GM19035 (cell line): Measurements from ENCODE around the gene SPRR3.
"Not testable (repeated sequence)": the region's sequence is repeated elsewhere in the genome, so short reads cannot be mapped to it uniquely, and the experiment has no call there.

Experiments used
- ATAC-seq: cut with Tn5 transposase; IDR thresholded peaks from one replicate; pipeline ENCODE4 v1.9.1; 2021; ENCODE audit not compliant: unreplicated experiment

The SPRR3 gene

DNA sequence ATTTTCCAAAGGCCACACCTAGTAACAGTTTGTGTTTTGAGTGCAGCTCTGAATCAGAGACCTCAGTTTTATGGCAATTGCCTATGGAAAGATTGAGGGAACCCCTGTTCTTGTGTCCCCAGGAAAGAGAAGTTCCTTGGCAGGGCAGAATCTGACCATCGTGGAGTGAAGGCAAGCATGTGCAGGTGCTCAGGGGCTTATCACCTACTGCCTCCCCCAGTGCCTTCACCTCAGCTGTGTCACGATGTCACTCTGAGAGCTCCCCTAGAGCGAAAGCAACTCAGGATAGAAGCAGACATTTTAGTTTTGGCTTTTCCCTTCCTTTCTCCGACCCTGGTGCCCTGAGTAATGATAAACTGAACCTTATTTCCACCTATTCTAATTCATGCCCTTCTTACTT is 19.5 kb upstream of the SPRR3 start:
- no peak for ATAC-seq

- ATAC-seq = no peak
These were observed 18.3 kb upstream of the SPRR3 start for GRCh38 chr1:152983234-152983633.

DNA sequence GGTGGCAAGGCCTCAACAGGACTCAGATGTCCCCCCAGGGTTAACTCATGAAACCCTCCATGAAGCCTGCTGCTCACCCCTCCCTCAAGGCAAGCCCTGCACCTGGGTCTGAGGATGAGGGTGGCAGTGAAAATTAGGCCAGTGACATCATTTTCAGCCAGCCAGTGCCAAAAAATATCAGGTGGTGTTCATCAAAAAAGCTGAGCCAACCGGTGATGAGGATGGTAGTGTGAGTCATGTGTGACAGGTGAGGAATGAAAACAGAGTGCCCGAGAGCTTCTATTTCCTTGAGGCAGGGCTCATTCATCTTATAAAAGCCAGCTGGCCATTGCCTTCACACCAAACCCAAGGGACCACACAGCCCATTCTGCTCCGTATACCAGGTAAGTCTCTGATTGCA is 17.8 kb upstream of the SPRR3 start, which contains the start of gene SPRR1A:
Gene SPRR1A, plus strand, starts transcription at position 339 of the 400 bp plus-strand sequence. CDS start 1,150 bp downstream, outside the sequence.
- no peak for ATAC-seq

- no peak for ATAC-seq
These were observed 15.0 kb upstream of the SPRR3 start for GRCh38 chr1:152986578-152986977.

GRCh38 chr1:152993186-152993585 is 8.4 kb upstream of the SPRR3 start:
- no peak for ATAC-seq

- ATAC-seq = no peak
These were observed 5.7 kb upstream of the SPRR3 start for GRCh38 chr1:152995842-152996241.

- no peak for ATAC-seq
These were observed 4.7 kb upstream of the SPRR3 start for GRCh38 chr1:152996633-152997400.

DNA sequence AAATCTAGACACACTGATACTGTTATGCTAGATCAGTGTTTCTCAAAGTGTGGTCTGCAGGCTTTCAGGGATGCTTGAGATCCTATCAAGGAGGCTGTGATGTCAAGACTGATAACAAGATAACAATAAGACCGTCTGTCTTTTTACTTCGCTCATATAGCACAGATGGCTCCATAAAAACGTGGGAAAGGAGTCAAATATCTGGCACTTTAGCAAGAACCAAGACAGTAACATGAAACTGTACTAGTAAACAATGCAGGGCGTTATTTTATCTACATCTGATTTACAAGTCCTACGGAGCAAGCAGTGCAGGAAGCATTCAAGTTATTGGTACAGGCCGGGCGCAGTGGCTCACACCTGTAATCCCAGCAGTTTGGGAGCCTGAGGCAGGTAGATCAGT is 3.6 kb upstream of the SPRR3 start:
- no peak for ATAC-seq

DNA sequence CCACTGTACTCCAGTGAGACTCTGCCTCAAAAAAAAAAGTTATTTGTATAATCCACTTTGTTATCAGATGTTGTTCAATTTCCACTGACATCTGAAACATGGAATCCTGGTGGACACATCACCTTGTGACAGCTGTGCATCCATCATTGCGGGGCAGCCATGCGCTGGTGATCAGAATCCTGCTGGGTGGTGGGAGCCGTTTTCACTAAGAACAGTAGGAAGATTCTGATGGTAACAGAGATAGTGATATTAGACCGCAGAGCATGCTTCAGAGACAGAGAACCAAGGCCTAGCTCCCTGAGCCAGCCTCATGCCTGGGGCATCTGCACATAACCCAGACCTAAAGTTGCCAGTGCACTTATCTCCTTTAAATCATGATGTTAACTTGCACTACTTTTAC is 3.1 kb upstream of the SPRR3 start:
- no peak for ATAC-seq

GRCh38 chr1:152999818-153000217 is 1.7 kb upstream of the SPRR3 start:
- ATAC-seq = no peak

DNA sequence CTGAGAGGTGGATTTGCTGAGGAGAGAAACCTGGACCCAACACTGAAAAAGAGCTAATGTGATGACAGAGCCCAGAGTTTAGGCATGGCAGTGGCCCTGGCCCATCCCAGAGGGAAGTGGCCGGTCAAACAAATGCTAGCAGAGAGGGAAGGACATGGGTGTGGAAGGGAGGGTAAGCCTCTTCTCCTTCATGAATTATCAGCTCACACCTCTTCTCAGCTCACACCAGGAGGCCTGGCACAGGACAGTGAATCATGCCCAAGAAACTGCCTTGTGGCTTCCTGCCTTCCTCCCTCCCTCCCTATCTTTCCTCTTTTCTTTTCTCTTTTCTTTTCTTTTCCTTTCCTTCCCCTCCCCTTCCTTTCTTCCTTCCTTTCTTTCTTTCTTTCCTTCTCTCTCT is 1.3 kb upstream of the SPRR3 start:
- ATAC-seq = no peak

GRCh38 chr1:153011235-153011758 is 9.7 kb downstream of the SPRR3 start:
- not testable (repeated sequence) for ATAC-seq

DNA sequence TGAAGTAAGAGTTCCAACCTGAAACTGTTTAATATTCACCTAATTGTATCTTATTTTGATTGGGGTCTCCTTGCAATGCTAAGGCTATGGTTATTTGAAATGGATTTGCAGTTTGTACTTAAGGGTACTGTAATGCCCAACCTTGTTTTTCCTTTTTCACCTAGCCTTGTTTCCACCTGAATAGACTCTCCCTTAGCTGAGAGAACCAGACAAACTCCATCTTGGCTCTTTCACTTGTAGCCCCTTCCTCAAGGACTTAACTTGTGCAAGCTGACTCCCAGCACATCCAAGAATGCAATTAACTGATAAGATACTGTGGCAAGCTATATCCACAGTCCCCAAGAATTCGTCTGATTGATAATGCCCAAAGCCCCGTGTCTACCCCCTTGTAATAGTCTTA is 20.3 kb downstream of the SPRR3 start:
- not testable (repeated sequence) for ATAC-seq

DNA sequence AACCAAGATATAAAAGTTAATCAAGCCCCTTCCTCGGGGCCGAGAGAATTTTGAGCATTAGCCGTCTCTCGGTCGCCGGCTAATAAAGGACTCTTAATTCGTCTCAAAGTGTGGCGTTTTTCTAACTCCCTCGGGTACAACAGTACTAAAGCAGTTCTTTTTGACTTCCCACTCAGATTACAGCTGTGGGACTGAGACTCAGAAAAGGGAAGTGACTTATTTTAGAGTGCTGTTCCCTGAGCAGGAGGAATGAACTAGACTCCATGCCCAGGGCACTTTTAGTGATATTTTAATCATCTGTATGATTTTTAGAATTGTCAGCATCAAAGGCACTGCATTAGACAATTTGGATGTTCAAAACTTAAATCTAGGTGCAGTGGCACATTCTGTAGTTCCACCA is 20.8 kb downstream of the SPRR3 start:
- ATAC-seq = not testable (repeated sequence)

DNA sequence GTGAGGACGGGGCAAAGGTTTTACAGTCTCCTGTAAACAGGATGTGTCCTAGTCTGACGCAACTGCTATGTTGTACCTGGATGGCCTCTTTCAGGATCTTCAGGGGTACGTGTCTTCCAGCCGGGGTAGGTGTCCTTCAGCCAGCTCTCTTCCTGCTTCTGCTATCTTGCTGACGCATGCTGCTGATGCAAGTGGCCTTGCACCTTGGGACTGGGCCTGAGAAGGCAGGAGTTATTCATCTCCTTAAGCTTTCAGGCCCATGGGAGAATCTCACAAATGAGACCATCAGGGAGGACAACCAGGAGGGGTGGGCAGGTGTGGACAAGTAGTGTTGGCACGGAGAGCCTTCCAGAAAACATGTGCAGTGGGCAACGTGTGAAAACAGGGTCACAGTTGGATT is 21.6 kb downstream of the SPRR3 start:
- ATAC-seq = no peak

DNA sequence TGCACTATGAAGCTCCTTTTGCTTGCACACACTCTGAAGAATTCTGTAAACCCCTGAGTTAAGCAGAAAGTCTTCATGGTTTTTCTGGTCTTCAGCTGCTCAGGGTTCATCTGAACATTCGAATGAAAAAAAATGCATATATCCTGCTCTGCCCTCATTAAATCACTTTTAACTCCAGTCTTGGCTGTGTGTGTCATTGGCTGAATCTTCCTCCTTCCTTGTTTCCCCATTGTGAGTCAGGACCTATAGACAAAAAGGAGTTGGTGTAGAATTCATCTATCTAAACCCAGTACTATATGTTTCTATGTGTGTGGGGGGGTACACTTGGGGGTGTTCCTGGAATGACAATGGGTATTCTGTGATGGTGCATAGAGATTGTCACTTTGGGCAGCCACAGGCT is 22.9 kb downstream of the SPRR3 start:
- no peak for ATAC-seq

- no peak for ATAC-seq
These were observed 24.2 kb downstream of the SPRR3 start for GRCh38 chr1:153025797-153026196.

DNA sequence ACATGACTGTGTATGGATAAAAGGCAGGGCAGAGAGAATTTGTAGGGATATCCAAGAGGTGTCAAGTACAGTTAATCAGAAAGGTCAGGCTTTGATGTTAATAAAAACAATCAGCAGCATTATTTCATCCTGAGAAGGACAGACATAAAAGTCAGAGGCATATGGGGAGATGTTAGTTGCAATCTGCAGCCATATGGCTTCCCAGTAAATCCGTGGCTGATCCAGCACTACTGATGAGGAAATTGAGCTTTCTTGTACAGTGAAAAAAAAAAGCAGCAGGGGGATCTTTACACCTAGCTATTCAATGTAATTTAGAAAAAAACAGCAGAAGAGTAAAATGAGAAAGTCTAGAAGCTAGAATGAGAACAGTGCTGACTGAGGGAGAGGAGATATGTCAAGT is 27.2 kb downstream of the SPRR3 start:
- no peak for ATAC-seq

DNA sequence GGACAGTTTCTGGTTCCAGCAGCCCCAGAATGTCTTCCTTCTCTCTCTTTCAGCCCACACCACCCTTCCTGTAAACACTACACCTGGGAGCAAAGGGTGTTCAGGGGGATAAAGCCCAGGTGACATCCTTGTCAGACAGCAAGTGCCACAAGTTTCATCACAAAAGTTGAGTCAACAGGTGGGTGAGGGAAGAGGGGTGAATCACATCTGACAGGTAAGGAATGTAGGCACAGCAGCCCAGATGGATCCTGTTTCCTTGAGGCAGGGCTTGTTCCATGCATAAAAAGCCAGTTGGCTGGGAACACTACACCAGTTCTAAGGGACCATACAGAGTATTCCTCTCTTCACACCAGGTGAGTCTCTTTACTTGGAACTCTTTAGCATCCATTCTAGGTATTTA is 29.3 kb downstream of the SPRR3 start, which contains the start of gene SPRR1B:
Gene SPRR1B, plus strand, starts transcription at position 309 of the 400 bp plus-strand sequence. CDS start 1,143 bp downstream, outside the sequence.
- ATAC-seq = no peak

GRCh38 chr1:153032073-153032472 is 30.5 kb downstream of the SPRR3 start:
- ATAC-seq = no peak

DNA sequence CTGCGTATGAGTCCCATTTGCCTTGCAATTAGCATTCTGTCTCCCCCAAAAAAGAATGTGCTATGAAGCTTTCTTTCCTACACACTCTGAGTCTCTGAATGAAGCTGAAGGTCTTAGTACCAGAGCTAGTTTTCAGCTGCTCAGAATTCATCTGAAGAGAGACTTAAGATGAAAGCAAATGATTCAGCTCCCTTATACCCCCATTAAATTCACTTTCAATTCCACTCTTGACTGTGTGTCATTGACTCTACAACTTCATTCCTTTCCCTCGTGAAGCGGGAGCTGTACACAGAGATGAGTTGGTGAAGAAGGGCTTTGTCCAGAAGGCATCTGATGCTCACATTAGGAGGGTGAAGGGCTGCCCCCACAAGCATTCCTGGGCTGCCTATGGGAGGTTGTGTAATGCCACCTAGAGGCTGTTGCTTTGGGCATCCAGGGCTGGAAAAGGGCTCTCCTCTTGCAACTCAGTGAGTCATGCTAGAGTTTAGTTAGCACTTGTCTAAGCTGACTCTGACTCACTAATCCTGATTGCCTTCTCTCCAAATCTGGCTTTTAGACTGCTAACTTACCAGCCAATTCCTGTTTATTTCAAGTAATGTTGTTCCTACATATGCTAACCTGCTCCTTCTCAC is 31.2 kb downstream of the SPRR3 start:
- no peak for ATAC-seq

- ATAC-seq = no peak
These were observed 33.7 kb downstream of the SPRR3 start for GRCh38 chr1:153035211-153035610.
